Ammon's horn (tissue), 1 donor: Measurements from ENCODE around the gene ZNF787.
A peak's percentile ranks its signal among the peaks of the same experiment; 100 is the strongest.
"Not testable (repeated sequence)": the region's sequence is repeated elsewhere in the genome, so short reads cannot be mapped to it uniquely, and the experiment has no call there.

Source experiments
- DNase-seq: peaks from one replicate; pipeline ENCODE4 v3.0.0-alpha.2; 2016; ENCODE audit warnings: low spot score

The ZNF787 gene

GRCh38 chr19:56105090-56105701 is 15.9 kb downstream of the ZNF787 start:
- DNase-seq: peak; percentile 82

GRCh38 chr19:56104423-56104822 is 16.7 kb downstream of the ZNF787 start:
- no peak for DNase-seq

GRCh38 chr19:56103027-56103614 is 18.0 kb downstream of the ZNF787 start:
- DNase-seq: no peak

- DNase-seq: no peak
Measured at GRCh38 chr19:56101746-56102535, 19.2 kb downstream of the ZNF787 start.

GRCh38 chr19:56101095-56101494 is 20.0 kb downstream of the ZNF787 start:
- no peak for DNase-seq

GRCh38 chr19:56099638-56100539 is 21.2 kb downstream of the ZNF787 start:
- no peak for DNase-seq

- DNase-seq: no peak
Measured at GRCh38 chr19:56098731-56099568, 22.1 kb downstream of the ZNF787 start.

GRCh38 chr19:56098237-56098636 is 22.9 kb downstream of the ZNF787 start:
- DNase-seq: not testable (repeated sequence)

- no peak for DNase-seq
Measured at GRCh38 chr19:56097776-56098175, 23.3 kb downstream of the ZNF787 start.

- no peak for DNase-seq
Measured at GRCh38 chr19:56097306-56097705, 23.8 kb downstream of the ZNF787 start.

GRCh38 chr19:56096665-56097064 is 24.4 kb downstream of the ZNF787 start:
- DNase-seq: no peak

- no peak for DNase-seq
Measured at GRCh38 chr19:56094449-56094848, 26.6 kb downstream of the ZNF787 start.

- DNase-seq: no peak
Measured at GRCh38 chr19:56092685-56093631, 28.1 kb downstream of the ZNF787 start.

- DNase-seq: no peak
Measured at GRCh38 chr19:56091751-56092546, 29.1 kb downstream of the ZNF787 start.

- DNase-seq: peak; percentile 52
Measured at GRCh38 chr19:56091066-56091490, 30.0 kb downstream of the ZNF787 start.

- no peak for DNase-seq
Measured at GRCh38 chr19:56089344-56089743, 31.8 kb downstream of the ZNF787 start.

GRCh38 chr19:56088497-56089215 is 32.4 kb downstream of the ZNF787 start:
- no peak for DNase-seq

- DNase-seq: no peak
Measured at GRCh38 chr19:56087647-56088496, 33.2 kb downstream of the ZNF787 start.
